GM12891 (cell line): ENCODE measurements around the gene GAGE10.

Source experiments
- POLR2A ChIP-seq: IDR thresholded peaks from 2 replicates; pipeline ENCODE4 v1.6.1; 2011; ENCODE audit warnings: low read depth, low read length, control low read depth
- POLR2AphosphoS5 ChIP-seq: IDR thresholded peaks from 2 replicates; pipeline ENCODE4 v1.6.1; 2011; ENCODE audit warnings: low read depth, low read length, control low read depth
- SPI1 ChIP-seq: IDR thresholded peaks from 2 replicates; pipeline ENCODE4 v1.6.1; 2011; ENCODE audit warnings: low read depth, low read length, control low read depth
- TAF1 ChIP-seq: IDR thresholded peaks from 2 replicates; pipeline ENCODE4 v1.6.1; 2011; ENCODE audit warnings: low read depth, low read length, control low read depth

DNA sequence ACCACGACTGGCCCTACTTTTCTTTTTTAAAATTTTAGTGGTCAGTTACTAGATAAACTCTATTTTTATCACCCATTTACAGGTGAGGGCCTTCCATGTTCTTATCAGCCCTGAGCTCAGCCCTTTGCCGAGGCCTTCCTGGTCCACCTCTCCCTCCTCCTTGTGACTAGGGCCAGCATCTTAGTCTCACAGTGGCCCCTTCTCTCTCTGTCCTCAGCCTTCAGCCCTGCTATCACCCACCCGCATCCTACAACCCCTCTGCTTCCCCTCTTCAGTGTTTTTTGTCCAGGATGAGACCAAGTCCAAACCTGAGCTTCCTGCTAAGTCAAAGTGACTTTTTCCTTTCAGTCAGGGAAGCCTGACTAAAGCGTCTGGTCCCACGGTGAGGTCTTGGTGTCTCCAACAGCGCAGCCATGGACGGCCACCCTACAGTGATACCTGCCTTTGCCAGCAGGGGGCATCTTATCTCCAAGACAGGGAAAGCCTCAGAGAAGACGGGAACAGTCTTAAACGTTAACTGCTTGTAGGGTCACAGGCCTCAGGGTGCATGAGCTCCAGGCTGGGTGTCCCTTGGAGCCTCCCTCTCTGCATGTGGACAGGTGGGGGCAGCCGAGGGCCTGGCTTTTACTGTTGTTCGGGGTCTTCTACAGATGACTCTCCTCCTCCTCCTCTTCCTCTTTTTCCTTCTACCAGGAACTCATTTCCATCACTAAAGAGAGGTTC is 11.7 kb upstream of the GAGE10 start:
- no peak for TF ChIP-seq SPI1
- TF ChIP-seq TAF1 = no peak
- TF ChIP-seq POLR2A = no peak
- TF ChIP-seq POLR2AphosphoS5 = no peak
